HG03095 (cell line): ENCODE data around the gene PHF21B.

Source experiments
- ATAC-seq: cut with Tn5 transposase; IDR thresholded peaks from one replicate; pipeline ENCODE4 v1.9.1; 2021; ENCODE audit warnings: moderate library complexity; ENCODE audit not compliant: unreplicated experiment

PHF21B gene

GRCh38 chr22:44940130-44940529 is 69.7 kb downstream of the PHF21B start:
- no peak for ATAC-seq

DNA sequence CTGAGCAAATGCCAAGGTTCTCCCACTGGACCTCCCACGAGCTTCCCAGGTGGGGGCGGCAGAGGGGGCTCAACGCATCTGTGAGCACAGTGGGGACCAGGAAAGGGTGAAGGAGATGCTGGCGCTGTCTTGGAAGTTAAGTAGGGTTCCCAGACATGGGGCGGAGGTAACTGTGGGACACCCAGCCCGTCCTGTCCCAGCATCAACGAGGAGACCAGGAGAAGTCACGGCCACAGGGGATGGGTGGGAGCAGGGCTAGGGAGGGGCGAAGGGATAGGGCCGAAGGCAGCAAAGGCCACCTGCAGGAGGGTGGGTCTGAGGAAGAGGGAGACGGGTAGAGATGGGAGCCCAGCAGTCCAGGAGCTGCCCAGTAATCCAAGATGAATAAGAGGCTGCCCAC is 70.4 kb downstream of the PHF21B start:
- no peak for ATAC-seq

DNA sequence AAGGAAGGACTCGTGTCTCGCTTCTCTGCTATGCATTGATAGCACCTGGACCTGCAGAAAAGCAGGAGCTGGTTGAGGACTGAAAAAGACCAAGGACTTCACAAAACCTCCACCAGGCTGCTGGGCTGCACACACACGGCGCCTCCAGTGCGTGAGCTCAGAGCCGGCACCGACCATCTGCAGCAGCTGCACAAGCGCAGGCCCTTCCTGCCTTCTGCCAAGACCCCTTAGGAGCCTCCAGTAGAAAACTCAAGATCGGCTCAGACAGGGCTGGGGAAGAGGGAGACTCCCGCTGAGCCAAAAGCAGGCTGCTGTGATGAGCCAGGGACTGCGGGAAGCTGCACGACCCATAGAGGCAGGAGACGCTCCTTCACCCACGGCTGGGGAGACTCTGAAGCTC is 70.9 kb downstream of the PHF21B start:
- no peak for ATAC-seq

GRCh38 chr22:44937216-44937615 is 72.6 kb downstream of the PHF21B start:
- no peak for ATAC-seq

DNA sequence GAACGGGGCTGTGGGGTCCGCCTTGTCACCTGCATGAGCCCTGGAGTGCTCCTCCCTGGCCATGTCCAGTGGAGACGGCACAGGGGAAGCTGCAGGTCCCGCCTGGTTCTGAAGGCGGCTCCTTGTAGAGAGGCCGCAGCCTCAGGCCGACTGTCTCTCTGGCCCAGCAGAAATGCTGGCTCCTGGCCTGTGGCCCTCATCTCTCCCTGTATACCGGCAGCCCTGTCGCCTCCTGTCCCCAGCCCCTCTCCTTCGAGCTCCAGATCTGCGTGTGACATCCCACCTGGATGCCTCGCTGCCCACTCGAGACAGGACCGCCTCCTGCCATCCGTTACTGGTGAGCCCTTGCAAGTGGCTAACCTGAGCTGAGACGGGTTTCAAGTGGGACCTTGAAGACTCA is 73.6 kb downstream of the PHF21B start:
- no peak for ATAC-seq

- no peak for ATAC-seq
Observed at GRCh38 chr22:44935724-44936123, 74.1 kb downstream of the PHF21B start.

DNA sequence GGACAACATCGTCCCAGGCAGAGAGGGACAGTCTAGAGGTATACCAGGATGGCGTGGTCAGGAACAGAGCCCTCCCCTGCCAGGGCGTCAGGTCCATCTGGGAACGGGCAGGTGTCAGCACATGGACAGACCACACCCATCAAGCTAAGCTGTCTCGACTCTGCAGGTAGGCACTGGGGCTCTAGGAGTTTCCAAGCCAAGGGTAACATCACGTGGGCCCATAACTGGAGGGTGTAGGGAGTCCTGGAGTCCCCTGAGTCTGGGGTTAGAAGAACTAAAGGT is 75.4 kb downstream of the PHF21B start:
- no peak for ATAC-seq

DNA sequence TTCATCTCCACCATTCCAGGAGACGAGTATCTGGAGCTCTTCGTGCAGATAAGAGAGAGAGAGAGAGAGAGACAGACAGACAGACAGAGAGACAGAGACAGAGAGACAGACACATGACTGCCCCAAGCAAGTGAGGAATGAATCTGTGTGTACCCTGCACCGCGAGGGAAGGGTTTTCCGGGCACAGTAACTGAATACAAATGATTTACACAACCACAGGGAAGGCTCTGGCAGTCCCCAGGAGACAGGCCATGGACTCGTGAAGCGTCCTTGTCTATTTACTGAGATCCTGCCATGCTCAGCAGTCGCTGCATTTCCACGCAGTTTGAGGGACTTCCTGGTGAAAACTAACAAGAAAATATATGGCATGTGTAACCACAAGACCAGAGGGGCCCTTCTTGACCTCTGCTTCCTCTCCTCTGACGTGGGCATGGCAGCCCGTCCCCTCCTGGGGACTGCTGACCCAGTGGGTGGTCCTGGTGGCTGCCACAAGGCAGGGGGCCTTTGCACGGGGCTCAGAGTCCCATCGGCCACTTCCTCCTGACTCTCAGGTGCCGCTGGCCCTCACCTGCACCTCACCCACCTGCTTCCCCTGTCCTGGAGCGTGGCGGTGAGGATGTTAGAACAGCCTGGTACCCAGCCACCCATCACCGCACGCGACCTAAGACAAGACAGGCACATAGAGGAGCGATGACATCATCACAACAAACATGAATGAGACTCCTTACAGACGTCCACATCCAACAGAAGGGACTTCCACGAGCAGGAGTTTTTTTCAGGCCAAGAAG is 75.9 kb downstream of the PHF21B start:
- ATAC-seq = no peak

GRCh38 chr22:44932493-44932892 is 77.3 kb downstream of the PHF21B start:
- no peak for ATAC-seq

GRCh38 chr22:44931766-44932165 is 78.0 kb downstream of the PHF21B start:
- ATAC-seq = no peak

GRCh38 chr22:44931077-44931540 is 78.7 kb downstream of the PHF21B start:
- no peak for ATAC-seq

DNA sequence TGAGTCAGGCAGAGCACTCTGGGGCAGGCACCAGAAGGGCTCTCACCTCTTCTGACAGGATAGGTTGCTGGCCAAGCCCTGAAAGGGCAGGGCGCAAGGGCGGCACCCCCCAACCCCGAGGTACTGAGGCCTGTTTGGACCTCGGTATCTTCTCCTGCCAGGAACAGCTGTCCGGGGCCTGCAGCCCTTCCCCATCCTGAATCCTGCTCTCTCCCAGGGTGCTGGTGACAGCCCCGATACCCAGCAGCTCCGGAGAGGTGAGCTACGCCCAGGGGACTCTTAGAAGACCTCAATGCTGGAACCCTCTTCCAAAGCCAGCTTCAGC is 79.1 kb downstream of the PHF21B start:
- ATAC-seq = no peak

DNA sequence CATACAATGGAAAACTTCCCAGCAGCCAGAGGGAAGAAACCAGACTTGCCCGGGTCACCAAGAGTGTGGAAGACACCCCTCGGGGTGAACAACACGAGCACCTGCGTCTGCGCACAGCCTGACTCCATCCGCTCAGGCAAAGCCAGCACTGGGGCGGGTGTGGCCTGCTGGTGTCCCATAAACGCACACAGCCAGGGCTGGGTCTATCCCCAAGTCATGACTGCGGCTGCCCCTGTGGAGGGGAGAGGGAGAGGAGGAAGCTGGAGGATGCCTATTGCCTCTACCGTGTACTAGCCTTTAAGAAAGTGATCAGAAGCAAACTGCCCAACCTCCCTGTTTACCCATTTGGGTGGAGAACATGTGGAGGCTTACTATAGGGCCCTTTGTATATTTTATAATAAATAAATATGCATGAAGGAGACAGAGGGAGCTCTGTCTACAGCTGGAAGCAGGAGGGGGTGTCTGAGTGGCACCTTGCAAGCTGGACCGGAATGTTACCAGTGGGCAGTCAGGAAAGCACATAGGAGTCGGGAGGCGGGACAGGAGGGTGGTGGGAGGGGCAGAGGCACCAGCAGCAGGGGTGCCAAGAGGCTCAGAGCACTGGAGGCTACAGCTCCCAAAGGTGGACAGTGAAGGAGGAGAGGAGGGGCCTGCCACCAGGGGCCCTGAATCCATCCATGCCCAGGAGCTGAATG is 79.6 kb downstream of the PHF21B start:
- ATAC-seq = no peak

- no peak for ATAC-seq
Observed at GRCh38 chr22:44929359-44930015, 80.3 kb downstream of the PHF21B start.

DNA sequence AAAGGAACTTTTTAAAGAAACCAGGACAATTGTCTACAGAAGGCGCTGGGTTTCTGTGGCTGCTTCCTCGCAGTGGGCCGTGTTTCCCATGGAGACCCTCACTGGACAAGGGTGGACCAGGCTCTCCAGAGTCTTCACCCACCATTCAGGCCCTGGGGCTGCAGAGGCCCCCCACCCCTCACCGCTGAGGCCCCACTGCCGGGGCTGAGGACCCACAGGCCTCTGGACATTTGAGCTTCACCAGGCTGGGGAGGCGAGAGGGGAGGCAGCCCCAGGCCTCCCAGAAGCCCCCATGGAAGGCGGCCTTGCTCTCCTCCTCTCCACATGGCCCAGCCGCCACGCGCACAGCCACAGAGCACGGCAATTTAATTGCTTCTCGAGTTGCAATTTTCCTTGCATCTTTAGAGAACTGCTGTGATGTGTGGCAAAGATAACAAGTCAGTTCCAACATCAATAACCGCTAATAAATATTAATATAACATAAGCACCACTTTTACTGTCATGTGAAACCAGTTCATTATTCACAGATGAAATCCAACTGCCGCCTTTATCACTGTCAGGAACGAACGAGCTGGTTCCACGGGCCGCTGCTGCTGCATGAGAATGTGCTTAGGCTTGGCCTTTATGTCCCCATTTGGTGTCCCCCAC is 81.0 kb downstream of the PHF21B start:
- no peak for ATAC-seq

- ATAC-seq = no peak
Observed at GRCh38 chr22:44928136-44928463, 81.7 kb downstream of the PHF21B start.

DNA sequence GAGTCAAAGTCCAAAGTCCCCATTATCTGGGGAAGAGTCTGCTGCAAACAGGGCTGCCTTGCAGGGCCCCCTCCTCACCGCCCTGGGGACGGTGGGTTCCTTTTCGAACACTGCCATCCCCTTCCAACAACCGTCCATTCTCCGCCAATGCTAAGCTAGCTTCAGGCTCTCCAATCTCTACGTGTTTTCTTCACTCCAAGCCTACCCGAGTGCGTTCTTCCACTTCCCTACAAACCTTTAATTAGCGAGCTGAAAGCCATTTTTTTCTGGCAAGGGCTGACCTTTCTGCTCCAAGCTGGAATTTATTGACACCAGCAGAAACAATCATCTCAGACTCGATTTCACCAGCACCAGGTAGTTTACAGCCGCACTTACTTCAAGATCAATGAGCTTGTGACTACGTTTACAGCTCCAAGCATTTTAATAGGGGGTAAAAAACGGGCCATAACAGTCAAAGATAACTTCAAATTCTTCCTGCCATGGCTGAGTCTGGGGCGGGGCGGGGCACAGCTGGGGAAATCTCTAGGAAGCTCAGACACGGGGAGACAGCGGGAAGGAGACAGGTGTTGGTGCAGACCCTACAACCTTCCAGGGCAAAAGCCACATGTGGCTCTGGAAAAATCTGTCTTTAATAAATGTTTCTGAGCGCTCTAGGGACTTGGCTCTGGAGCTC is 82.2 kb downstream of the PHF21B start:
- no peak for ATAC-seq

DNA sequence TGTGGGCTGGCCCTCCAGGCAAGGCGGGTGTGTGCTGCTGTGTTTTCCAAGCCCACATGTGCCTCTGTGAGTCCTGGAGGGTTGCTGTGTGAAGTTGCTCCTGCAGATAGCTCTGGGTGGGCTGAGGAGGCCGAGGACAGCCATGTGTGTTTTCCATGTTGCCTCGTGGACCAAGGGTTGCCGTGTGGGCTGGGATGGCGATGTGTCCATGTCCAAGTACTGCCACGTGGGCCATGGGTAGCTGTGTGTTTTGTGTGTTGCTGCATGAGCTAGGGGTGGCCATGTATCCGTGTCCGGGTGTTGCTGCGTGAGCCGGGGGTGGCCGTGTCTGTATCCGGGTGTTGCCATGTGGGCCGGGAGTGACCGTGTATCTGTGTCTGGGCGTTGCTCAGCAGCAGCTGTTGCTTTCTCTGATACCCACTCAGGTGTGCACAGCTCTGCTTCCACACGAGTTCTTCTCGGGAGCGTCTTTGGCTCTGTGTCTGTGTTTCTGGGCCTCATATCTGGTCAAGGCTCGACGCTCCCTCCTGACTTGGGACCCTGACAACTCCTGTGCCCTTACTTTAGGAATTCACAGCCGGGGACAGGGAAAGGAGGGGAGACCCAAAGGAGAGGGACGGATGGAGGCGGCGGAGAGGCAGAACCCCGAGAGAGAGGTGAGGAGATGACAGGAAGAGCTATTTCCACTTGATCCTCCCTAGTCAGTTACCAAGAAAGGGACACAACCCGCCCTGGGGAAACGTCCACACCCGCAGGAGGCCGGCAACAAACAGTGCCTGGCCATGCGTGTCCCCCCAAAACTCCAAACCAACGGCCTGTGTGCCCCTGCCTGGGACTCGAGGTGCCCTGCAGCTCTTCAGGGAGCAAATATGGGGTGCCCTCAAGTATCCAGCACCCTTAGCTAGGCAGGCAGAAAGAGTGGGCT is 83.1 kb downstream of the PHF21B start:
- ATAC-seq = no peak

DNA sequence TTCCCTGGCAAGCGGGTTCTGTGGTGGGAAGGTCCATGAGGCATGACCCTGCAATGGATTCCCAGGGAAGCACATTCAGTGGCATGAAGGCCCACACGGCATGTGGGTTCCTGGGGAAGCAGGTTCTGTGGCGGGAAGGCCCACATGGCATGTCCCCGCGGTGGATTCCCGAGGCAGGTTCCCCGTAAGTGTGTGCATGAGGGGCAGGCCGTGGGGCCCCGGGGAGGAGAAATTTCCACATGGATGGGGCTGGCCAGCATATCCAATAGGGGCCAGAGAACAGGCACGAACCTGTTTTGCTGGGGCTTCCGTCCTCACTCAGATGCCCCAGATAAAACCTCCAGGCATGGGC is 83.7 kb downstream of the PHF21B start:
- ATAC-seq = no peak

DNA sequence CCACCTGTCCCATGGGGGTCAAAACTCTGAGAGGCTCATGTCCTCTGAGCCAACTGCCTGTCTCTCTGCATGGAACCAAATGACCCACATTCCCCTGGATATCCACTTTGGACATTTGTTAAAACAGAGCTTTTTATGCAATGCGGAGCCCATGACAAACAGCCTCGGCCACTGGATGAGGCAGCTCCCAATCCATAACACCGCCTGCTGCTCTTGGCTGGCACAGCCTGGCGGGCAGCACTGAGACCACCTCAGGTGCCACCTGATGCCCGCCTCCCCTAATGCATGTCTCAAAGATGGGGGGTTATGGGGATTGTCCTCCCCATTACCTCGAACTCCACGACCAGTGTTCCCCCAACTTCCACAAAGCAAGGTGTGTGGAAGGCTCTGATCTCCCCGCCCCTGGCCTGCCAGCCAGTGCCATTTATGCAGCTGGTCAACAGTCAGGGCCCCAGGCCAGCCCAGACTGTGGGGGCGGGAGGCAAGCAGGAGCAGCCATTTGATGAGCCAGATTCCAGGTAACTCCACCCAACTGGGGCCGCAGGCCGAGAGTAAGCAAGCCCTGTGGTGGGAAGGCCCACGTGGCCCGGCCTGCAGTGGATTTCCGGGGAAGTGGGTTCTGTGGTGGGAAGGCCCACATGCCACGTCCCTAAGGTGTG is 84.2 kb downstream of the PHF21B start:
- ATAC-seq = no peak
